DMS79 treated with DMSO at 0.1 percent for 48 hours (cell line): ENCODE data around the gene SSTR5.

ENCODE experiments used
- DNase-seq: peaks from one replicate; lab custom pipeline; 2025; lab: John Stamatoyannopoulos, UW

The SSTR5 gene

GRCh38 chr16:1040346-1040745, 32.2 kb upstream of the SSTR5 start:
- no peak for DNase-seq

DNA sequence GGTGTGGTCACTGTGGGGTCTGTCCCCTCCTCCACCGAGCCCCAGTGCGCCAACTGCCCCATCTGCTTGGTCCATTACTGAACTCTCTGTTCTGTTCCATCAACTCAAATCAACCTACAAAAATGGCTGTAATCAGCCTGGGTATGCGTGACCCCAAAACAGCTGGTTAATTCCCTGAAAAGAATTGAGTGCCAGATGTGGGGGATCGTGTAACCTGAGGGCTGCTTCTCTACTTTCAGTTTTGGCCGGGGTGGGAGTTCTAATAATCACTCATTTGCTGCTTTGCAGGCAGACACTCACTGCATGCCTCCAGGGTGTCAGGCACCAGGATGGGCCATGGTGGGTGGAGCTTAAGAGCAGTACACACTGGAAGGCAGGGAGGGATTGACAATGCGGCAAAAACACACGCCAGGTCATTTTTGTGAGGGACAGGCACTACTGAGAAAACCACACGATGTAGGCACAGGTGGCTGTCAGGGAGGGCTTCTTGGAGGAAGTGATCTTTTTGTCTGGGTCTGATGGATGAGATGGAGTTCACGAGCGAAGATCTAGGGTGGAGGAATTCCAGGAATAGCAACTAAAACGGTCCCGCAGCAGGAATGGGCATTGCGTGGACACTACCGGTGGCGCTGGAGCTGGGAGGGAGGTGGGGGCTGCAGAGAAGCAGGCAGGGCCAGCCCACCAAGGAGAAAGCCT, 30.4 kb upstream of the SSTR5 start:
- no peak for DNase-seq

DNA sequence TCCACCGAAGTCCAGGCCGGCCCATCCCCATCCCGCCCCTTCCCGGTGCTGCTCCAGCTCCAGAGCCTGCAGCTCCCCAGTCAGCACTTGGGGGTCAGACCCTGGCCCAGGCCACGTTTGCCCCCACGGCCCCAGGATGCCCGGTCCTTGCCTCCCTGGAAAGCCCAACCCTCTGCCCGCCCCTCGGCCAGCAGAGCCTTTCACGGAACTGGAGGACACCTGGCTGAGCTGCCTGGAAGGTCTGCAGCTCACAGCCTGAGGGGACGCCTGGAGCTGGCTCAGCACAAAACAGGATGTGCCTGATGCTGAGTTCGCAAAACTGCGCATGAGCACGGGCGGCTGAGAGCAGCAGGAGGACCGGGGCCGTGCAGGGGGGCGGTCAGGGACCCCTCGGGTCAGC, 29.7 kb upstream of the SSTR5 start:
- DNase-seq, result peak; percentile 29

DNA sequence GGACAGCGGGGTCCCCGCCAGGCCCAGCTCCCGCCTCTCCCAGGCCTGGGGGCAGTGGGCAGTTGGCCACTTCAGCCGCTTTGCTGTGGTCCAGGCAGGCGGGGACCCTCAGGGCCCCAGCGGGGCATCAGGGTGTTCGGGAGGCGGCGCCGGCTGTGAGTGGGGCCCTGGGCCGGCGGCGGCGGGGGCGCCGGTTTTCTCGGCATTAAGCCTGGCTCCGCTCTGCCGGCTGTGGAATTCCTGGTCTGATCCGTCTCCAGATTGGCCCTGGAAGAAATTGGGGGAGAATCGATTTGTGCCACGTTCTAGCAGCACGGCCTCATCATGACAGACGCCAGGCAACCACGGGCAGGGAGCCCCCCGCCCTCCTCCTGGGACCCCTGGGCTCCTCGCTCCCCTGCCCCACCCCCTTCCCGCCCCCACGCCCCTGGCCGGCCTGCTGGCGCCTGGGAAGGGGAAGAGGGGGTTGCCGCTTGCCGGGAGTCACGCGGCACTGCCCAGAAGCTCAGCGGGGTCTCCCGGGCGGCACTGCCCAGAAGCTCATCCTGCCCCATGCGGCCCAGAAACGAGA, 28.6 kb upstream of the SSTR5 start:
- DNase-seq, result no peak

DNA sequence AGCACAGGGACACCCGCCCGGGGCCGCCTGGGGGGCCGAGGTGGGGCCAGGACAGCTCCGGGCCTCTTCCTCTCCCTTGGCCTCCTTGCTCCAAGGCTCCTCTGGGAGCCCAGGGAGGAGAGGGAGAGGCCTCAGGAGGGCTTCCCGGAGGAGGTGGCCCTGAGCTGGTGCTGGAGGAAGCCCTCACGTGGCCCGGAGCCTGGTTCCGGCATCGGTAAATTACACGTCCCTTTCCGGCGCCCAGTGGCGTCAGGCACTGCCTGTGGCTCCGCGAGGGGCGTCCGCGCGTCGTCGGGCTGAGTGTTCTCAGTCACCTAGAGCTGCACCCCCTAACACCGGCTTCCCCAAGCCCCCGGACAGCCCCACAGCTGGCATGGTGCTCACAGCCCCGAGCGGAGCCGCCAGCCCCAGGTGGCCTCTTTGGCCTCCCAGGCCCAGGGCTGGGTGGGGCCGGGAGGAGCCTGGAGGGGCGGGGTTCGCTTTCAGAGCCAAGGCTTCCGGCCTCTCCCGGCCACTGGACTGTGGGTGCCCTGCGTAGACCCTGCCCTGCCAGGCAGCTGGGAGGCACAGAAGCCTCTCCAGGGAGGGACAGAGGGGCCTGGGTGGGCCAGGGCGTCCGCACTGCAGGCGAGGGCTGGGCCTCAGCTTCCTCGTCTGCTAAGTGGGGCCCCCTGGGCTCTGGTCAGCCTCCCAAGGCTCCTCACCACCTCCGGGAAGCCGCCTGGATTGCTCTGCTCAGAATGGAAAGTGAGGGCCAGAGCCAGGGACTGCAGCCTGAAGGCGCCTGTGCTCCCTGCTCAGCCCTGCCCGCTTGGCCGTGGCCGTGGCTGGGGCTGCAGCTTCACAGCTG, 27.9 kb upstream of the SSTR5 start:
- DNase-seq, result no peak

DNA sequence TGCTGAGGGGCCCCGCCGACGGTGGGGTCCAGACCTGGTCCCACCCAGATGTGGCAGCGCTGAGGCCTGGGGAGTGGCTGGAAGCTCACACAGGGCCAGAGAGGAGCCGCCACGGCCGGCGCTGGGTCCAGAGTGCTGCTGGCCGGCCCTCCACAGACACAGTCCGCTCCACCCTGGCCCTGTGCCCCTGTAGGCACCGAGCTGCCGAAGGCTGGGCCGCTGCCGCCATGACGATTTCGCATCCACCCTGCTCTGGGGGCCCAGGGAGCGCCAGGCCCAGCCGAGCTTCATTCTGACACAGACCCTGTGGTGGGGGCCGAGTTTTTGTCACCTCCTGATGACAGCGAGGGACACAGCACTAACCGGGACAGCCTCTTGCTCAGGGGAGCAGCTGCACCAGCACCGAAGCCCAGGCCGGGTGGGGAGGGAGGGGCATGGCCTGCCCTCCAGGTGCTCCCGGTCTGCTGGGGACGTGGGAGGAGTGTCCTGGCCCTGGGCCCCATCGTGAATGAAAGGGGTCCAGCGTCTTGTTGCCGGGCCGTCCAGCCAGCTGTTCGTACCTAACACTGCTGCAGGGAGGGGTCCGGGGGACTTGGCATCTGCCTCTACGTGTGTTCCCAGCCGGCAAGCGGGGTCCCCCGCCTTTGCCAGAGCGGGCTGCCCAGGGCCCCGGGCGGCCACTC, 27.1 kb upstream of the SSTR5 start:
- DNase-seq, result no peak

DNA sequence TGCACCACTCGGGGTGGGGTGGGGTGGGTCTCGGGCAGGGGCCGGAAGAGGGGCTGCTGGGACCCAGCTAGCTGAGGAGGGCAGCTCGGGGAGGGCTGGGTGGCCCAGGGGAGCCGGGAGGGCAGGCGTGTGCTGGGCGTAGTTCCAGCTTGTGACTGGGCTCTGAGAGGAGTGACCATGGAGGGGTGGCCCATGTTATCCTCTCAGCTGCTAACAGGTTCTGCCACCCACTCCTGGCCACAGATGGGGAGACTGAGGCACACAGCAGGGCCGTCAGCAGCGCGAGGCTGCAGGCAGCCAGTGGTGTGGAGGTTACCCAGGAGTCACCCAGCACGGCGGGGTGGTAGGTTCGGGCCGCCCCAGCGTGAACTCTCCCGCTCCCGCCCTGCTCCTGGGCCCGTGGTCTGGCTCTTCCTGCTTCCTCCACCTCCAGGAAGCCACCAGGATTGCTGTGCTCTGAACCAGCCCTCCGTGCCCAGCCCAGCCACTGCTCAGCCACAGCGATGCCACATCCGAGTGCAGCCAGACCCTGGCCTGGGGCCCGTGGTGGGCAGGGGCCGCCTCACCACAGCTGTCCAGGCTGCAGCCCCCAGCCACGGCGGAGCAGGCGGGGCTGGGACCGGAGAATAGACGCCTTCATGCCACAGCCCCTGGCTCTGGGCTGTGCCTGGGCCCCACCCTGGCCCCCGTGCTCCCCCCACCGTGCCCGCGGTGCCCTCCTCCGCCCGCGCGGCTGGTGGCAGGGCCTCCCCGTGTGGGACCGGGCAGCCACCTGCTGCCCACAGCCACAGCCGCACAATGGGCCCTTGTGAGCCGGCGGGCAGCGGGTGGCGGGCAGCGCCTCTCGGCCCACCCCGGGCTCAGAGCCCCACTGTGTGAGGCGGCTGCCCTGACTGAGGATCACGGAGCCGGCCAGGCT, 26.3 kb upstream of the SSTR5 start:
- DNase-seq, result no peak

- DNase-seq, result no peak
These were observed 25.4 kb upstream of the SSTR5 start for GRCh38 chr16:1047123-1047522.

GRCh38 chr16:1047801-1048200, 24.7 kb upstream of the SSTR5 start:
- DNase-seq, result no peak

- no peak for DNase-seq
These were observed 24.0 kb upstream of the SSTR5 start for GRCh38 chr16:1048442-1049112.

GRCh38 chr16:1049113-1049975, 23.2 kb upstream of the SSTR5 start:
- no peak for DNase-seq

DNA sequence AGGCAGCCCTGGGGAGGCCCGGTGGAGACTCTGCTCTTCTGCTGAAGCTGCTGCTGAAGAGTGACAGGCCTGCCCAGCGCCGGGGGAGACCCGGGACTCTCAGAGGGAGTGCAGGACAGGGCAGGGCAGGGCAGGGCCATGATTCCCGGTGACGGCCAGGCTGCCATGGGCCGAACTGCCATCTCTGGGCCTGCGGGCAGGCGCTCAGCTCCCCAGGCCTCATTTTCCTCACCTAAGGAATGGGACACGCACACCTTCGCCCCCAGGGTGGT, 22.6 kb upstream of the SSTR5 start:
- no peak for DNase-seq

- DNase-seq, result no peak
These were observed 22.0 kb upstream of the SSTR5 start for GRCh38 chr16:1050516-1050915.

DNA sequence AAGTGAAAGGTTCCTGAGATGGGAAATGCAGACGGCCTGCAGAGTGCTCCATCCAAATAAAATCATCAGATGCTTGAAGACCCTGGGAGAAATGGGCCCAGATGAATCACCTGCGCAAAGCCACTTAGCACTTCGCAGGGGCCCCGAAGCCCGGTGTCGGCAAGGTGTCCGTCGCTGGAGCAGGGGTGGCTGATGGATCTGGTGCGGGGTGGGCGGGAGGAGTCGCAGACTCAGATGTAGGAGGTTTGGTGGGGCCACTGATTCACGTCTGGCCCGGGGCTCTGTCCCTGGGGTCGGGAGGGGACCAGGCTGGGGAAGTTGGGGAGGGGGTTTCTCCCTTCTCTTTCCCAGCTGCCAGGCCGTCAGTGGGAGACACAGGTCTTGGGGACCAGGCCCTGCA, 21.6 kb upstream of the SSTR5 start:
- DNase-seq, result no peak

- DNase-seq, result no peak
These were observed 21.1 kb upstream of the SSTR5 start for GRCh38 chr16:1051446-1051845.

DNA sequence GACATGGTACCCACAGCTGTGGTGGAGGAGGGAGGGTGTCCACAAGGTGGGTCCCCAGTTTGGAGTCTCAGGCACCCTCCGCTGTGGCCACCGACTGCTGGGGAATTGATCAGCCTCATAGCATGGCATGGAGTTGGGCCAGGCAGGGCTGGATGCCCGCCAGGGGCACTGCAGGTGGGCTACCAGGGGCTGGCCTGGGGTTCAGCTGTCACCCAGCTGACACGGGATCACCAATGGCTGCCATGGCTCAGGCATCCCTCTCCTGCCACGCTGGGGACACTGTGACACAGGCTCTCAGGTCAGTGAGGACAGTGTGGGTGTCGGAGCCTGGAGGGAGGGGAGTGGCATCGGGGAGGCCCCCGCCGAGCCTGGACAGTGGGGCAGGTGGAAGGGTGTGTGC, 19.8 kb upstream of the SSTR5 start:
- DNase-seq, result no peak

GRCh38 chr16:1053121-1053521, 19.4 kb upstream of the SSTR5 start:
- no peak for DNase-seq

GRCh38 chr16:1053700-1054368, 18.7 kb upstream of the SSTR5 start:
- DNase-seq, result no peak

DNA sequence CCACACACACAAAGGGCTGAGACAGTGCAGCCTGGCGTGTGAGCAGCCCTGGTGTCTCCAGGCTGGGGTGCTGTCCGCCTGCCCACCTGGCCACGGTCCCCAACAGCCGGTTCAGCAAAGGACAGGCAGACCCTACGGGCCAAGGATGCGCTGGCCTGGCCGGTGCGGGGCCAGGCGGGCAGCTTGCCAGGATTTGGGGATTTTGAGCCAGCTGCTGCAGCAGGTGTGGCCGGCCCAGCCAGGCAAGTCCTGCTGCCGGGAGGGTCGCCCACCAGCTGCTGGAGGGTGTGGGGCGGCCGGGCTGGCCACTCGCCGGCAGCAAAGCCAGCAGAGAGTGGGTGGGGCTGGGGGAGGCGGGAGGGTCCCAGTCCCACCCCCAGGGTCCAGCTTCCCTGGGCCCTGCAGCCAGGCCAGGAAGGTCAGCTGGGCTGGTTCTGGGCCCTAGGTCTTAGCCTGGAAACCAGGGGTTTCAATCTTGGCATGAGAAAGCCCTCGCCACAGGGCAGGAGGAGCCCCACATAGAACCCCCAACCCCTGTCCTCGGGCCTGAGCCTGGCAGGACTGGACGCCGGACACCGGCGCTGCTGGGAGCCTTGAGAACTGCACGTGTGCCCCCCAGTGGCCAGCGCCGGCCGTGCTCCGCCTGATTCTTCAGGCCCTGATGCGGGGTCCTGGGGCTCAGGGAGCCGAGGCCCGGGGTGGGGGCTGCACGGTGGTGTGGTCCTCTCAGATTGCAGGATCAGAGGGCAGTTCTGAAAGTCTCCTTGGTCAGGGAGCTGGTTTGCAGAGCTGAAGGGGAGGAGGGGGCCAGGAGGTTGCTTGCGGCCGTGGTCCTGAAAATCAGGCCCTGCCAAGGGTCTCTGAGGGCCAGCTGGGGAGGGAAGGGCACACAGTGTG, 17.6 kb upstream of the SSTR5 start:
- DNase-seq, result peak; percentile 16
